DOHH2 (cell line): ENCODE measurements around the gene SLC44A5.

Experiments
- H3F3A ChIP-seq: fragments of 200-600 bp; sonication (generic), shearing (Covaris generic); 2 replicates; pipeline ENCODE4 v1.6.0; 2016; ENCODE audit warnings: antibody characterized with exemption, mild to moderate bottlenecking; ENCODE audit not compliant: control insufficient read depth, insufficient read depth
- H3K27ac ChIP-seq: fragments of 200-600 bp; sonication (generic); 2 replicates; pipeline ENCODE4 v1.5.1; 2014; ENCODE audit warnings: low read depth, mild to moderate bottlenecking, low read length, moderate library complexity
- H3K27me3 ChIP-seq: fragments of 200-600 bp; sonication (generic); 2 replicates; pipeline ENCODE4 v1.6.1; 2014; ENCODE audit warnings: mild to moderate bottlenecking, low read length, mixed read lengths; ENCODE audit not compliant: control insufficient read depth
- H3K36me3 ChIP-seq: fragments of 200-600 bp; sonication (generic); 2 replicates; pipeline ENCODE4 v1.6.1; 2014; ENCODE audit warnings: mild to moderate bottlenecking, low read length, moderate library complexity, mixed read lengths; ENCODE audit not compliant: control insufficient read depth
- H3K4me1 ChIP-seq: fragments of 200-600 bp; sonication (generic); 2 replicates; pipeline ENCODE4 v1.6.1; 2014; ENCODE audit warnings: mild to moderate bottlenecking, low read length, mixed read lengths; ENCODE audit not compliant: control insufficient read depth
- H3K4me2 ChIP-seq: fragments of 200-600 bp; sonication (generic); 2 replicates; pipeline ENCODE4 v1.6.0; 2014; ENCODE audit warnings: mild to moderate bottlenecking, low read length, moderate library complexity
- H3K4me3 ChIP-seq: fragments of 200-600 bp; sonication (generic); 2 replicates; pipeline ENCODE4 v1.5.1; 2014; ENCODE audit warnings: mild to moderate bottlenecking, low read length, mixed read lengths
- H3K79me2 ChIP-seq: fragments of 200-600 bp; sonication (generic); 2 replicates; pipeline ENCODE4 v1.6.1; 2014; ENCODE audit warnings: mild to moderate bottlenecking, low read length, mixed read lengths; ENCODE audit not compliant: control insufficient read depth
- H3K9me2 ChIP-seq: fragments of 200-600 bp; sonication (generic); replicated peaks from 2 replicates; pipeline ENCODE4 v1.6.1; 2014; ENCODE audit warnings: mild to moderate bottlenecking, low read length, mixed read lengths; ENCODE audit not compliant: control insufficient read depth
- H3K9me3 ChIP-seq: fragments of 200-600 bp; sonication (generic); 2 replicates; pipeline ENCODE4 v1.6.1; 2014; ENCODE audit warnings: antibody characterized with exemption, low read length, mixed read lengths; ENCODE audit not compliant: control insufficient read depth, insufficient read depth
- H4K20me1 ChIP-seq: fragments of 200-600 bp; sonication (generic); 2 replicates; pipeline ENCODE4 v1.6.0; 2014; ENCODE audit warnings: low read depth, mild to moderate bottlenecking, antibody characterized with exemption, low read length, moderate library complexity; ENCODE audit not compliant: control insufficient read depth, insufficient read depth
- CTCF ChIP-seq: fragments of 200-600 bp; sonication (generic); IDR thresholded peaks from one replicate; pipeline ENCODE4 v1.5.1; 2014; ENCODE audit warnings: antibody characterized with exemption, mild to moderate bottlenecking, low read depth, low read length; ENCODE audit not compliant: poor library complexity, severe bottlenecking
- EZH2phosphoT487 ChIP-seq: fragments of 200-600 bp; sonication (generic); IDR thresholded peaks from 2 replicates; pipeline ENCODE4 v1.6.1; 2017; ENCODE audit warnings: borderline replicate concordance, mild to moderate bottlenecking, antibody characterized with exemption, low read length, moderate library complexity, mixed read lengths

Gene SLC44A5

GRCh38 chr1:75520862-75521475 lies 89.9 kb downstream of the SLC44A5 start:
- no peak overlapping the region for H3K27ac ChIP-seq
- no peaks in the 10 kb centered on the region for H3K27me3 ChIP-seq
- no peak for TF ChIP-seq EZH2phosphoT487
- TF ChIP-seq CTCF, result no peak
- no peaks in the 10 kb centered on the region for H3K4me1 ChIP-seq
- no peaks in the 10 kb centered on the region for H4K20me1 ChIP-seq
- no peak overlapping the region for H3K4me3 ChIP-seq
- no peaks in the 10 kb centered on the region for H3K79me2 ChIP-seq
- H3K36me3 ChIP-seq, result no peaks in the 10 kb centered on the region
- no peak overlapping the region for H3K4me2 ChIP-seq
- H3K9me2 ChIP-seq, result no peaks in the 10 kb centered on the region
- no peaks in the 10 kb centered on the region for H3F3A ChIP-seq
- H3K9me3 ChIP-seq, result no peaks in the 10 kb centered on the region

- no peaks in the 10 kb centered on the region for H3K9me2 ChIP-seq
- no peak overlapping the region for H3K4me2 ChIP-seq
- H3K27ac ChIP-seq, result no peak overlapping the region
- H4K20me1 ChIP-seq, result no peaks in the 10 kb centered on the region
- H3K4me3 ChIP-seq, result no peak overlapping the region
- no peaks in the 10 kb centered on the region for H3K36me3 ChIP-seq
- no peaks in the 10 kb centered on the region for H3K27me3 ChIP-seq
- H3K79me2 ChIP-seq, result no peaks in the 10 kb centered on the region
- TF ChIP-seq EZH2phosphoT487 (no peak), CTCF (no peak)
- no peaks in the 10 kb centered on the region for H3K9me3 ChIP-seq
- no peaks in the 10 kb centered on the region for H3K4me1 ChIP-seq
- no peaks in the 10 kb centered on the region for H3F3A ChIP-seq
Measured at GRCh38 chr1:75519651-75520427, 91.1 kb downstream of the SLC44A5 start.

- Histone ChIP-seq H3K4me3 (no peak overlapping the region), H3K27me3 (no peaks in the 10 kb centered on the region), H3K4me1 (no peaks in the 10 kb centered on the region), H4K20me1 (no peaks in the 10 kb centered on the region), H3K27ac (no peak overlapping the region), H3F3A (no peaks in the 10 kb centered on the region), H3K9me2 (no peaks in the 10 kb centered on the region), H3K79me2 (no peaks in the 10 kb centered on the region), H3K9me3 (no peaks in the 10 kb centered on the region), H3K4me2 (no peak overlapping the region), H3K36me3 (no peaks in the 10 kb centered on the region)
- TF ChIP-seq EZH2phosphoT487 (no peak), CTCF (no peak)
Measured at GRCh38 chr1:75518686-75519085, 92.2 kb downstream of the SLC44A5 start.
